Measurements from ENCODE around the gene ANKRD10. TPM values are rescaled to one million over a fixed set of nuclear protein-coding genes. Genes with fewer than 3 reads are reported as not detected.
"Not testable (repeated sequence)": the region's sequence is repeated elsewhere in the genome, so short reads cannot be mapped to it uniquely, and the experiment has no call there.

Gene ANKRD10
- total RNA-seq, 2 experiments from 2014 or later = 75.5 to 83.8 TPM

DNA sequence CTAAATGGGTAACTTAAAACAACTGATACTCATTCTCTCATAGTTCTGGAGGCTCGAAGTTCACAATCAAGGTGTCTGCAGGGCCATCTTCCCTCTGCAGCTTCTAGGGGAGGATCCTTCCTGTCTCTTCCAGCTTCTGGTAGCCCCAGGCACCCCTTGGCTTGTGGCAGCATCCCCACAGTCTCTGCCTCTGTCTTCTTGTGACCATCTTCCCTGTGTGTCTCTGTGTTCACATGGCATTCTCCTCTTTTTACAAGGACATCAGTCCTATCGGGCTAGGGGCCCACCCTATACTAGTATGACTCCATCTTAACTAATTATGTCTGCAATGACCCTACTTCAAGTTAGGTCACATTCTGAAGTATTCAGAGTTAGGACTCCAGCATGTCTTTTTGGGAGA lies 73.5 kb downstream of the ANKRD10 start:
- H3K27me3 Mint-ChIP-seq = peaks cover 33% of the 10 kb centered on the region

DNA sequence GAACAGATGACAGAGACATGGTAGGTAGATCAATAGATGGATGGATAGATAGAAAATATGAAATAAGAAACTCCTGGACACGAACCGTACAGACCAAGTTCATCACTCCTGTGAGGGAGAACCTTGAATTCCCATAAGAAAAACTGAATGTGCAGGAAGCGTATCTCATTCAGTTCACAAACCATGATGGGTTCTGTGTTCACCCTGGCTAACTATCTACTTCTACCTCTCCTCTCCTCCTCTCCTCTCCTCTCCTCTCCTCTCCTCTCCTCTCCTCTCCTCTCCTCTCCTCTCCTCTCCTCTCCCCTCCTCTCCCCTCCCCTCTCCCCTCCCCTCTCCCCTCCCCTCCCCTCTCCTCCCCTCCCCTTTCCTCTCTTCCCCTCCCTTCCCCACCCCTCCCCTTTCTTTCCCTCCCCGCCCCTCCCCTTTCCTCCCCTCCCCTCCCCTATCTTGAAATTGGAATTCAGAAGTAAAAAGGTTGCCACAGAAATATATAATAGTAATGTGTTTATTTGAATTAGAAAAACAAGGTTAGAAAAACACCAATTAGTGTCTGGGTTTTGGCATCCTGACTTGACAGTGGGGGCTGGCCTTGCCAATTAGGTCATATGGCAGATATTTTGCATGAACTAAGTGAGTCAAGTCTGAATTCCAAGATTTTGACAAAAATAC lies 75.9 kb downstream of the ANKRD10 start:
- DNase-seq (no peak), ATAC-seq (ENCODE audit: poor library complexity) (no peak)
- no peaks in the 10 kb centered on the region for H3K36me3 ChIP-seq (ENCODE audit: insufficient read depth, low read length)
- TF ChIP-seq, protein P1, sequence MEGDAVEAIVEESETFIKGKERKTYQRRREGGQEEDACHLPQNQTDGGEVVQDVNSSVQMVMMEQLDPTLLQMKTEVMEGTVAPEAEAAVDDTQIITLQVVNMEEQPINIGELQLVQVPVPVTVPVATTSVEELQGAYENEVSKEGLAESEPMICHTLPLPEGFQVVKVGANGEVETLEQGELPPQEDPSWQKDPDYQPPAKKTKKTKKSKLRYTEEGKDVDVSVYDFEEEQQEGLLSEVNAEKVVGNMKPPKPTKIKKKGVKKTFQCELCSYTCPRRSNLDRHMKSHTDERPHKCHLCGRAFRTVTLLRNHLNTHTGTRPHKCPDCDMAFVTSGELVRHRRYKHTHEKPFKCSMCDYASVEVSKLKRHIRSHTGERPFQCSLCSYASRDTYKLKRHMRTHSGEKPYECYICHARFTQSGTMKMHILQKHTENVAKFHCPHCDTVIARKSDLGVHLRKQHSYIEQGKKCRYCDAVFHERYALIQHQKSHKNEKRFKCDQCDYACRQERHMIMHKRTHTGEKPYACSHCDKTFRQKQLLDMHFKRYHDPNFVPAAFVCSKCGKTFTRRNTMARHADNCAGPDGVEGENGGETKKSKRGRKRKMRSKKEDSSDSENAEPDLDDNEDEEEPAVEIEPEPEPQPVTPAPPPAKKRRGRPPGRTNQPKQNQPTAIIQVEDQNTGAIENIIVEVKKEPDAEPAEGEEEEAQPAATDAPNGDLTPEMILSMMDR (IDR thresholded peaks at IDR 0.05) = no peak
- H3K9me3 ChIP-seq (ENCODE audit: control insufficient read depth in 1 of 2, insufficient read depth in 1 of 2, low read length in 2 of 2) = no peaks in the 10 kb centered on the region
- Mint-ChIP-seq H3K27ac (no peak overlapping the region), H3K27me3 (peaks cover 17% of the 10 kb centered on the region), H3K4me1 (ENCODE audit: low read depth) (no peaks in the 10 kb centered on the region), H3K4me3 (no peak overlapping the region), H3K36me3 (ENCODE audit: low read depth) (no peaks in the 10 kb centered on the region), H3K9me3 (no peaks in the 10 kb centered on the region)
- intact Hi-C loops (cut with DNase I, micrococcal nuclease) = no loop called here
- peaks cover 6 to 11% of the 10 kb centered on the region in 2 experiments for H3K27me3 ChIP-seq (ENCODE audit: control insufficient read depth in 1 of 2, insufficient read depth in 2 of 2, low read length in 2 of 2)
- POLR2A ChIA-PET = no interaction called here
- CTCF ChIA-PET = no interaction called here
- H3K27ac ChIP-seq (ENCODE audit: low read depth in 1 of 2, low read length in 2 of 2) = no peak overlapping the region
- no peak overlapping the region for H3K4me3 ChIP-seq (ENCODE audit: low read length)
- no peaks in the 10 kb centered on the region for H3K4me1 ChIP-seq (ENCODE audit: insufficient read depth, low read length)

More for the DNA sequence above, 73.5 kb downstream of the ANKRD10 start:
- DNase-seq (no peak), ATAC-seq (ENCODE audit: poor library complexity) (no peak)
- Histone ChIP-seq H3K36me3 (ENCODE audit: insufficient read depth, low read length) (no peaks in the 10 kb centered on the region), H3K27me3 (ENCODE audit: control insufficient read depth in 1 of 2, insufficient read depth in 2 of 2, low read length in 2 of 2) (peaks cover 11 to 14% of the 10 kb centered on the region in 2 experiments), H3K9me3 (ENCODE audit: control insufficient read depth in 1 of 2, insufficient read depth in 1 of 2, low read length in 2 of 2) (no peaks in the 10 kb centered on the region), H3K27ac (ENCODE audit: low read depth in 1 of 2, low read length in 2 of 2) (no peak overlapping the region), H3K4me1 (ENCODE audit: insufficient read depth, low read length) (no peaks in the 10 kb centered on the region), H3K4me3 (ENCODE audit: low read length) (no peak overlapping the region)
- Mint-ChIP-seq H3K27ac (no peak overlapping the region), H3K9me3 (no peaks in the 10 kb centered on the region), H3K4me1 (ENCODE audit: low read depth) (no peaks in the 10 kb centered on the region), H3K36me3 (ENCODE audit: low read depth) (no peaks in the 10 kb centered on the region), H3K4me3 (no peak overlapping the region)
- TF ChIP-seq, protein P1 (IDR thresholded peaks at IDR 0.05) = no peak
- CTCF ChIA-PET = interaction anchor here (0.8 kb wide), 1 partner anchor 53 kb away, joined by 3 read pairs; no protein-coding TSS in a partner anchor
- intact Hi-C loops (cut with DNase I, micrococcal nuclease) = no loop called here
- POLR2A ChIA-PET = no interaction called here

DNA sequence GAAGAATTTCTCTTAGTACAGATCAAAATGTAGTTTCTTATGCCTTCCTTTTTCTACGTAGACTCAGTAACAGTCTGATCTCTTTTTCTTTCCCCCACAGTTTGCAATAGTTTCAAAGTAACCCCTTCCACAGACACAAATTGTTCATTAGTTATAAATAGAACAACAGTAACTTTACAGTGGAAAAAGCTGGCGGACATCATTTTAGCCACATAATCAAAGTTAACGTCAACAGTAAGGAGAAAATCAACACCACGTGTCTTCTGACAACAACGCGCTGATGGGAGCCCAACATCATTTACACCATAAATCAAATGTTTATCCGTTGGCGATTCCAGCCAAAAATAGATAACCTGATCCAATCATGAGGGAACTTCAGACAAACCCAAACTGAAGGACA lies 76.8 kb downstream of the ANKRD10 start:
- no peak overlapping the region for H3K27ac ChIP-seq (ENCODE audit: low read depth in 1 of 2, low read length in 2 of 2)
- H3K36me3 ChIP-seq (ENCODE audit: insufficient read depth, low read length) = no peaks in the 10 kb centered on the region
- no peaks in the 10 kb centered on the region for H3K4me1 ChIP-seq (ENCODE audit: insufficient read depth, low read length)
- Mint-ChIP-seq H3K36me3 (ENCODE audit: low read depth) (no peaks in the 10 kb centered on the region), H3K4me3 (no peak overlapping the region), H3K27ac (no peak overlapping the region), H3K27me3 (peaks cover 10% of the 10 kb centered on the region), H3K9me3 (no peaks in the 10 kb centered on the region), H3K4me1 (ENCODE audit: low read depth) (no peaks in the 10 kb centered on the region)
- ChIA-PET CTCF (no interaction called here), POLR2A (no interaction called here)
- H3K9me3 ChIP-seq (ENCODE audit: control insufficient read depth in 1 of 2, insufficient read depth in 1 of 2, low read length in 2 of 2) = no peaks in the 10 kb centered on the region
- ATAC-seq (ENCODE audit: poor library complexity) (no peak), DNase-seq (no peak)
- intact Hi-C loops (cut with DNase I, micrococcal nuclease) = no loop called here
- TF ChIP-seq, protein P1 (IDR thresholded peaks at IDR 0.05) = no peak
- no peak overlapping the region for H3K4me3 ChIP-seq (ENCODE audit: low read length)
- H3K27me3 ChIP-seq (ENCODE audit: control insufficient read depth in 1 of 2, insufficient read depth in 2 of 2, low read length in 2 of 2) = peaks cover 4 to 8% of the 10 kb centered on the region in 2 experiments

DNA sequence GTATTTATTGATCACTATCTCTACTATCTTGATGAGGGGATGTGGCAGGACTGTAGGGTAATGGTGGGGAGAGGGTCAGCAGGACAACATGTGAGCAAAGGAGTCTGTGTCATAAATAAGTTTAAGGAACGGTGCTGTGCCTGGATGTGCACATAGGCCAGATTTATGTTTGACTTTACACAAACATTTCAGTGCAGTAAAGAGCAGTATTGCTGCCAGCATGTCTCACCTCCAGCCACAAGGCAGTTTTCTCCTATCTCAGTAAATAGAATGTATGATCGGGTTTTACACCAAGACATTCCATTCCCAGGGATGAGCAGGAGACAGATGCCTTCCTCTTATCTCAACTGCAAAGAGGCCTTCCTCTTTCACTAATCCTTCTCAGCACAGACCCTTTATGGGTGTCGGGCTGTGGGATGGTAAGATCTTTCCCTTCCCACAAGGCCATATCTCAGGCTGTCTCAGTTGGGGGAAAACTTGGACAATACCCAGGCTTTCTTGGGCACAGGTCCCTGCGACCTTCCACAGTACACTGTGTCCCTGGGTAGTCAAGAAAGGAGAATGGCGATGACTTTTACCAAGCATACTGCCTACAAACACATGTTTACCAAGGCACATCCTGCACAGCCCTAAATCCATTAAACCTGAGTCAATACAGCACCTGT lies 77.3 kb downstream of the ANKRD10 start:
- ATAC-seq (ENCODE audit: poor library complexity); H3K9me3 ChIP-seq (ENCODE audit: control insufficient read depth in 1 of 2, insufficient read depth in 1 of 2, low read length in 2 of 2); H3K4me1 Mint-ChIP-seq (ENCODE audit: low read depth); CTCF ChIA-PET; H3K9me3 Mint-ChIP-seq; H3K27ac Mint-ChIP-seq; H3K36me3 Mint-ChIP-seq (ENCODE audit: low read depth); H3K27me3 Mint-ChIP-seq; H3K4me3 ChIP-seq (ENCODE audit: low read length); H3K4me1 ChIP-seq (ENCODE audit: insufficient read depth, low read length); intact Hi-C loops (cut with DNase I, micrococcal nuclease); H3K27ac ChIP-seq (ENCODE audit: low read depth in 1 of 2, low read length in 2 of 2); POLR2A ChIA-PET; DNase-seq; H3K27me3 ChIP-seq (ENCODE audit: control insufficient read depth in 1 of 2, insufficient read depth in 2 of 2, low read length in 2 of 2); H3K36me3 ChIP-seq (ENCODE audit: insufficient read depth, low read length); H3K4me3 Mint-ChIP-seq: not testable (repeated sequence)

Measured in CD4-positive, alpha-beta T cell (primary cell).